ENCODE measurements around the gene ZNF724.

GRCh38 chr19:23190341-23190740 is 59.9 kb downstream of the ZNF724 start:
- TF ChIP-seq CTCF (IDR thresholded peaks at IDR 0.05) (no peak), EP300 (IDR thresholded peaks at IDR 0.05) (no peak)

Data from stomach (tissue), 4 donors.